MV-4-11 (cell line): Measurements from ENCODE around the gene RTP5.

Source experiments
- DNase-seq: peaks from one replicate; lab custom pipeline; 2025; lab: John Stamatoyannopoulos, UW

RTP5 gene

GRCh38 chr2:241843321-241844065, 26.0 kb upstream of the RTP5 start:
- DNase-seq: no peak

- DNase-seq: peak; percentile 50
These were observed 25.3 kb upstream of the RTP5 start for GRCh38 chr2:241844066-241844728.

GRCh38 chr2:241844831-241845578, 24.5 kb upstream of the RTP5 start:
- DNase-seq: no peak

- DNase-seq: no peak
These were observed 23.1 kb upstream of the RTP5 start for GRCh38 chr2:241846406-241846805.

GRCh38 chr2:241848761-241849615, 20.5 kb upstream of the RTP5 start:
- DNase-seq: no peak

GRCh38 chr2:241849616-241850543, 19.6 kb upstream of the RTP5 start:
- no peak for DNase-seq

GRCh38 chr2:241850544-241851324, 18.8 kb upstream of the RTP5 start:
- no peak for DNase-seq

GRCh38 chr2:241851325-241852115, 18.0 kb upstream of the RTP5 start:
- no peak for DNase-seq

GRCh38 chr2:241852116-241852980, 17.2 kb upstream of the RTP5 start:
- DNase-seq: no peak

- no peak for DNase-seq
These were observed 16.4 kb upstream of the RTP5 start for GRCh38 chr2:241852981-241853631.

GRCh38 chr2:241853651-241854341, 15.7 kb upstream of the RTP5 start:
- DNase-seq: peak; percentile 70

GRCh38 chr2:241854342-241855244, 14.9 kb upstream of the RTP5 start:
- no peak for DNase-seq

- DNase-seq: no peak
These were observed 14.2 kb upstream of the RTP5 start for GRCh38 chr2:241855245-241855887.

GRCh38 chr2:241855888-241856422, 13.6 kb upstream of the RTP5 start:
- DNase-seq: no peak

- no peak for DNase-seq
These were observed 12.4 kb upstream of the RTP5 start for GRCh38 chr2:241857041-241857541.
